Testis (tissue), 3 donors: ENCODE data around the gene SYNM. TPM values are rescaled to one million over a fixed set of nuclear protein-coding genes. Genes with fewer than 3 reads are reported as not detected.

Experiments
- DNase-seq: peaks from one replicate; pipeline ENCODE4 v3.0.0-alpha.2; 2019
- H3K27ac ChIP-seq, 2 donors: fragments of 200-600 bp; sonication (generic); one replicate each; pipeline ENCODE4 v1.5.1; 2019
- H3K27me3 ChIP-seq: fragments of 200-600 bp; sonication (generic); one replicate; pipeline ENCODE4 v1.5.1; 2019
- H3K36me3 ChIP-seq: fragments of 200-600 bp; sonication (generic); one replicate; pipeline ENCODE4 v1.5.1; 2017; ENCODE audit warnings: low read depth; ENCODE audit errors: missing control alignments
- H3K4me1 ChIP-seq: fragments of 200-600 bp; sonication (generic); one replicate; pipeline ENCODE4 v1.5.1; 2019
- H3K4me3 ChIP-seq, 2 donors: fragments of 200-600 bp; sonication (generic); one replicate each; pipeline ENCODE4 v1.5.1; 2017 to 2019
- H3K9me3 ChIP-seq: fragments of 200-600 bp; sonication (generic); one replicate; pipeline ENCODE4 v1.5.1; 2017
- CTCF ChIP-seq, 3 experiments: fragments of 450-650 bp in 2 of 3; fragments of 200-600 bp in 1 of 3; sonication (generic) in 1 of 3; IDR thresholded peaks; one replicate each; pipeline ENCODE4 v1.5.1; 2016 to 2019; ENCODE audit warnings: antibody characterized with exemption in 3 of 3, mild to moderate bottlenecking in 2 of 3, moderate library complexity in 1 of 3
- POLR2A ChIP-seq: fragments of 450-650 bp; IDR thresholded peaks from one replicate; pipeline ENCODE4 v1.6.1; 2017; ENCODE audit warnings: antibody characterized with exemption, mild to moderate bottlenecking, moderate library complexity
- WGBS, 2 donors: methylation state at CpG; one replicate each; pipeline ENCODE4 v1.1.5; 2018; 5-methylcytosine and 5-hydroxymethylcytosine counted together
- intact Hi-C: fragments of 100-400 bp; cut with DNase I; formaldehyde crosslinking; loops from one replicate; pipeline ENCODE4 v1.15.1; 2023; ENCODE audit warnings: low total_unique reads
- polyA plus RNA-seq: library from polyadenylated mRNA; stranded (reverse); fragments of 350-450 nt; fragmentation: Illumina TruSeq; extraction: RNeasy Lipid Tissue Mini Kit (QIAGEN cat#74804); gene quantifications from one replicate; pipeline ENCODE4 v1.2.3, GENCODE V29; 2014; ENCODE audit warnings: low read depth, low replicate concordance; ENCODE audit not compliant: insufficient read depth
- total RNA-seq, 2 donors: library from RNA; depleted of rRNA; stranded (reverse); fragments of >200 nt; gene quantifications; one replicate each; pipeline ENCODE4 v1.2.3, GENCODE V29; 2016

Gene SYNM
- total and polyA plus RNA-seq, 3 donors from 2014 or later, result 10.0 to 17.9 (median 11.1) TPM

DNA sequence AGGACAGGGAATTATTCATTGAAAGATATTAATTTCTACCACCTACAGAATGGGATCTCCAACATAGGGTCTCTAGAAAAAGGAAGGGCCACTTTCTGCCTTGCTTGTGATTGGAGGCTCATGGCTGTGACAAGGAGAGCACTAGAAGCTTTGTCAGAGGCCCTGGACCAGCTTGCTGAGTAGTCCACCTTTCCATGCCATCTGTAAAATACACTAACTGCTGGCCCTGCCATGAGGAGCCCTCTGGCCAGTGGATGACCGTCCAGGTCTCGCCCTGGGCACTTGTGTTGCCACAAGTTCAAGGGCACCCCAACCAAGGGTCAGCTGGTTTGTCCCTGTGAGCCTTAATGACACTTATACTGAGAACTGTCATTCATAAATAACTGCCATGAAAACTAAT lies 1.6 kb upstream of the SYNM start:
- Histone ChIP-seq H3K4me1 (peaks cover 7% of the 10 kb centered on the region), H3K36me3 (no peaks in the 10 kb centered on the region), H3K27me3 (no peaks in the 10 kb centered on the region), H3K9me3 (no peaks in the 10 kb centered on the region), H3K27ac (no peak overlapping the region), H3K4me3 (no peak overlapping the region)
- no peak for DNase-seq
- intact Hi-C loops, result no loop called here
- TF ChIP-seq CTCF (IDR thresholded peaks at IDR 0.05) (no peak), POLR2A (no peak)
- 83 to 96% methylated on average over 2 of the region's 2 CpGs for WGBS, 2 donors

GRCh38 chr15:99105514-99106341 lies 848 bp downstream of the SYNM start:
- H3K4me1 ChIP-seq, result peaks cover under 1% of the 10 kb centered on the region
- peak; percentile 62 for DNase-seq
- WGBS, 2 donors, result 2 to 8% methylated on average over 3 to 100 of the region's 116 CpGs

GRCh38 chr15:99106417-99107220 lies 1.7 kb downstream of the SYNM start:
- TF ChIP-seq POLR2A, result no peak
- TF ChIP-seq CTCF (IDR thresholded peaks at IDR 0.05), result no peak
- H3K9me3 ChIP-seq, result no peaks in the 10 kb centered on the region
- H3K4me1 ChIP-seq, result no peaks in the 10 kb centered on the region
- intact Hi-C loops, result loop anchor here (5.0 kb wide), 1 partner anchor 101 kb away; no protein-coding TSS in a partner anchor
- no peaks in the 10 kb centered on the region for H3K36me3 ChIP-seq
- H3K4me3 ChIP-seq, result peak overlapping the region; percentile 40 to 56
- no peaks in the 10 kb centered on the region for H3K27me3 ChIP-seq
- 36 to 45% methylated on average over 15 of the region's 15 CpGs for WGBS, 2 donors
- H3K27ac ChIP-seq, result no peak overlapping the region
- DNase-seq, result no peak

More at GRCh38 chr15:99105514-99106341, 848 bp downstream of the SYNM start:
- Histone ChIP-seq H3K27me3 (no peaks in the 10 kb centered on the region), H3K36me3 (no peaks in the 10 kb centered on the region), H3K4me3 (peak overlapping the region; percentile 40 to 56), H3K27ac (peak overlapping the region in 1 of 2 donors; percentile 66), H3K9me3 (no peaks in the 10 kb centered on the region)
- TF ChIP-seq POLR2A (no peak), CTCF (IDR thresholded peaks at IDR 0.05) (no peak)
- intact Hi-C loops, result loop anchor here (5.0 kb wide), 1 partner anchor 102 kb away; no protein-coding TSS in a partner anchor

DNA sequence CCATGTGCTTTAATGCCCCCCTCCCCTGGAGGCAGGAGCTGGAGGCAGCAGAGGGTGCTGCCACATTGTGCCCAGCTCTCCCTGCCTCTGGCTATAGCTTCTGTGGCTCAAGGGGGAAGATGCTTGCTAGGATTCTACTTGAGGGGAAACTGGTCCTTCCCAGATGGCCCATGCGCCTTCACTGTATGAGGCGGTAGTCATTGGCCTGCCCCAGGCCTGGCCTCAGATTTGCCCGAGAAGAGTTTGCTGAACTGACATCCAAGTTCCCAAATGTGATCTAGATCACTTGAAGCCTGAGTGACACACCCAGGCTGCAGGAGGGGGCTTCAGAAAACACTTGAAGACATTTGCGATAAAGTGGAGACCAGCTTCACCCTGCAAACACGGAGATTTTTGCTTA lies 4.1 kb downstream of the SYNM start:
- intact Hi-C loops, result loop anchor here (5.0 kb wide), 1 partner anchor 98 kb away; no protein-coding TSS in a partner anchor
- TF ChIP-seq POLR2A (no peak), CTCF (IDR thresholded peaks at IDR 0.05) (no peak)
- Histone ChIP-seq H3K4me3 (no peak overlapping the region), H3K9me3 (no peaks in the 10 kb centered on the region), H3K4me1 (no peaks in the 10 kb centered on the region), H3K27me3 (no peaks in the 10 kb centered on the region), H3K36me3 (no peaks in the 10 kb centered on the region), H3K27ac (no peak overlapping the region)
- WGBS, 2 donors, result 90 to 96% methylated on average over 5 of the region's 5 CpGs
- DNase-seq, result no peak
